GM12891 (cell line): ENCODE measurements around the gene UBAP1. TPM values are rescaled to one million over a fixed set of nuclear protein-coding genes. Genes with fewer than 3 reads are reported as not detected.
A peak's percentile ranks its signal among the peaks of the same experiment; 100 is the strongest.
"Not testable (repeated sequence)": the region's sequence is repeated elsewhere in the genome, so short reads cannot be mapped to it uniquely, and the experiment has no call there.

ENCODE experiments used
- DNase-seq: peaks from one replicate; pipeline ENCODE4 v3.0.0; 2011; ENCODE audit warnings: low spot score; ENCODE audit not compliant: insufficient read length
- FAIRE-seq: peaks from 2 replicates; lab custom pipeline; 2011; peaks lifted over from hg19 to GRCh38; lab: Jason Lieb, UNC
- PAX5 ChIP-seq: IDR thresholded peaks from 2 replicates; pipeline ENCODE4 v1.6.1; 2011; ENCODE audit warnings: low read length, moderate library complexity, mild to moderate bottlenecking; ENCODE audit not compliant: insufficient read depth, severe bottlenecking
- POLR2A ChIP-seq: IDR thresholded peaks from 2 replicates; pipeline ENCODE4 v1.6.1; 2011; ENCODE audit warnings: low read depth, low read length, control low read depth
- POLR2AphosphoS5 ChIP-seq: IDR thresholded peaks from 2 replicates; pipeline ENCODE4 v1.6.1; 2011; ENCODE audit warnings: low read depth, low read length, control low read depth
- POU2F2 ChIP-seq: IDR thresholded peaks from 2 replicates; pipeline ENCODE4 v1.6.1; 2011; ENCODE audit warnings: low read depth, mild to moderate bottlenecking, control low read depth, low read length, moderate library complexity
- SPI1 ChIP-seq: IDR thresholded peaks from 2 replicates; pipeline ENCODE4 v1.6.1; 2011; ENCODE audit warnings: low read depth, low read length, control low read depth
- TAF1 ChIP-seq: IDR thresholded peaks from 2 replicates; pipeline ENCODE4 v1.6.1; 2011; ENCODE audit warnings: low read depth, low read length, control low read depth
- polyA plus RNA-seq: library from polyadenylated mRNA; unstranded; fragments of >200 nt; gene quantifications from one replicate; pipeline ENCODE4 v1.2.1, GENCODE V29; 2012; ENCODE audit warnings: low read depth, missing spikeins, inconsistent platforms; ENCODE audit not compliant: missing spikeins

Gene UBAP1
- polyA plus RNA-seq = 23.7 TPM

- peak; percentile 86 for DNase-seq
- TF ChIP-seq PAX5 = no peak
- peak; percentile 88 for TF ChIP-seq POLR2A
- peak; percentile 71 for TF ChIP-seq POLR2AphosphoS5
- no peak for TF ChIP-seq POU2F2
- peak; percentile 77 for TF ChIP-seq SPI1
- TF ChIP-seq TAF1 = peak; percentile 93
- peak; percentile 98 for FAIRE-seq
Measured at GRCh38 chr9:34178436-34179212, at the start of gene UBAP1. Gene UBAP1, plus strand, starts transcription at chr9:34179043. Its CDS starts 41,872 bp downstream, at chr9:34220915.

- FAIRE-seq (no peak), DNase-seq (no peak)
- TF ChIP-seq PAX5 (no peak), POU2F2 (no peak), POLR2AphosphoS5 (no peak), SPI1 (no peak)
Measured at GRCh38 chr9:34131571-34131970, 47.3 kb upstream of the UBAP1 start.

- DNase-seq (no peak), FAIRE-seq (no peak)
- no peak for TF ChIP-seq TAF1
Measured at GRCh38 chr9:34133436-34133949, 45.4 kb upstream of the UBAP1 start.

- DNase-seq (no peak), FAIRE-seq (no peak)
- TF ChIP-seq TAF1 (no peak), POLR2AphosphoS5 (no peak), POU2F2 (no peak), POLR2A (no peak), SPI1 (no peak), PAX5 (no peak)
Measured at GRCh38 chr9:34134521-34134920, 44.3 kb upstream of the UBAP1 start.

- not testable (repeated sequence) for FAIRE-seq, DNase-seq
Measured at GRCh38 chr9:34138644-34139043, 40.2 kb upstream of the UBAP1 start.

GRCh38 chr9:34139477-34140146 lies 39.2 kb upstream of the UBAP1 start:
- DNase-seq (no peak), FAIRE-seq (no peak)
- no peak for TF ChIP-seq SPI1
- TF ChIP-seq POU2F2 = no peak
- TF ChIP-seq PAX5 = no peak
- TF ChIP-seq POLR2AphosphoS5 = no peak
- TF ChIP-seq POLR2A = no peak
- TF ChIP-seq TAF1 = no peak

GRCh38 chr9:34140853-34141252 lies 38.0 kb upstream of the UBAP1 start:
- no peak for TF ChIP-seq TAF1
- no peak for TF ChIP-seq POU2F2
- no peak for TF ChIP-seq PAX5
- TF ChIP-seq POLR2A = no peak
- TF ChIP-seq POLR2AphosphoS5 = no peak
- TF ChIP-seq SPI1 = no peak
- no peak for DNase-seq
- FAIRE-seq = no peak

GRCh38 chr9:34143116-34143515 lies 35.7 kb upstream of the UBAP1 start:
- DNase-seq = no peak
- no peak for TF ChIP-seq TAF1
- TF ChIP-seq SPI1 = no peak

GRCh38 chr9:34145165-34145564 lies 33.7 kb upstream of the UBAP1 start:
- no peak for DNase-seq

More at GRCh38 chr9:34143116-34143515, 35.7 kb upstream of the UBAP1 start:
- no peak for FAIRE-seq

GRCh38 chr9:34151398-34151797 lies 27.4 kb upstream of the UBAP1 start:
- FAIRE-seq (no peak), DNase-seq (no peak)
- no peak for TF ChIP-seq TAF1
- TF ChIP-seq POLR2A = no peak

More at GRCh38 chr9:34145165-34145564, 33.7 kb upstream of the UBAP1 start:
- FAIRE-seq = no peak
- TF ChIP-seq POLR2AphosphoS5 (no peak), PAX5 (no peak), SPI1 (no peak), TAF1 (no peak), POLR2A (no peak), POU2F2 (no peak)

GRCh38 chr9:34154057-34154456 lies 24.8 kb upstream of the UBAP1 start:
- TF ChIP-seq SPI1 (no peak), POLR2AphosphoS5 (no peak), PAX5 (no peak), TAF1 (no peak), POLR2A (no peak), POU2F2 (no peak)
- DNase-seq (no peak), FAIRE-seq (no peak)
